H9 (cell line): ENCODE results near the gene PDE1A. TPM values are rescaled to one million over a fixed set of nuclear protein-coding genes. Genes with fewer than 3 reads are reported as not detected.

Source experiments
- DNase-seq: peaks from one replicate; pipeline ENCODE4 v3.0.0-alpha.2; 2017
- H2AFZ ChIP-seq: one replicate; pipeline ENCODE4 v1.6.1; 2013; ENCODE audit warnings: mild to moderate bottlenecking, low read length, control low read depth, moderate library complexity
- H2AK5ac ChIP-seq: 2 replicates; pipeline ENCODE4 v1.6.1; 2013; ENCODE audit warnings: low read length, control low read depth, mixed read lengths; ENCODE audit not compliant: insufficient read length
- H2BK120ac ChIP-seq: one replicate; pipeline ENCODE4 v1.6.1; 2013; ENCODE audit warnings: low read depth, mild to moderate bottlenecking, low read length, control low read depth, inconsistent platforms; ENCODE audit not compliant: poor library complexity, severe bottlenecking
- H2BK12ac ChIP-seq: 2 replicates; pipeline ENCODE4 v1.6.1; 2013; ENCODE audit warnings: low read length, control low read depth, mixed read lengths, low read depth; ENCODE audit not compliant: insufficient read length
- H2BK15ac ChIP-seq: 2 replicates; pipeline ENCODE4 v1.6.1; 2013; ENCODE audit warnings: low read depth, low read length, control low read depth
- H2BK20ac ChIP-seq: one replicate; pipeline ENCODE4 v1.6.1; 2013; ENCODE audit warnings: low read depth, mild to moderate bottlenecking, low read length, control low read depth, inconsistent platforms; ENCODE audit not compliant: poor library complexity, severe bottlenecking
- H2BK5ac ChIP-seq: 2 replicates; pipeline ENCODE4 v1.6.1; 2013; ENCODE audit warnings: low read length, control low read depth, mixed read lengths; ENCODE audit not compliant: insufficient read length
- H3K14ac ChIP-seq: 2 replicates; pipeline ENCODE4 v1.6.1; 2013; ENCODE audit warnings: low read length, control low read depth; ENCODE audit not compliant: insufficient read depth
- H3K18ac ChIP-seq: 2 replicates; pipeline ENCODE4 v1.6.1; 2013; ENCODE audit warnings: low read depth, mild to moderate bottlenecking, mixed read lengths, low read length, control low read depth; ENCODE audit not compliant: insufficient read length
- H3K23ac ChIP-seq: 2 replicates; pipeline ENCODE4 v1.6.1; 2013; ENCODE audit warnings: low read length, control low read depth, mixed read lengths, low read depth; ENCODE audit not compliant: insufficient read length
- H3K23me2 ChIP-seq: 2 replicates; pipeline ENCODE4 v1.6.1; 2013; ENCODE audit warnings: low read depth, mild to moderate bottlenecking, mixed read lengths, low read length, control low read depth; ENCODE audit not compliant: insufficient read length, poor library complexity, severe bottlenecking
- H3K27ac ChIP-seq: 2 replicates; pipeline ENCODE4 v1.5.1; 2013; ENCODE audit warnings: low read length, control low read depth, mixed read lengths, low read depth; ENCODE audit not compliant: insufficient read length
- H3K27me3 ChIP-seq: 2 replicates; pipeline ENCODE4 v1.6.1; 2013; ENCODE audit warnings: low read length, control low read depth, inconsistent platforms; ENCODE audit not compliant: insufficient read depth
- H3K4ac ChIP-seq: 2 replicates; pipeline ENCODE4 v1.6.1; 2013; ENCODE audit warnings: low read depth, mild to moderate bottlenecking, control low read depth, inconsistent platforms, low read length, moderate library complexity
- H3K4me1 ChIP-seq: 2 replicates; pipeline ENCODE4 v1.6.1; 2013; ENCODE audit warnings: low read length, control low read depth, inconsistent platforms; ENCODE audit not compliant: insufficient read depth
- H3K4me2 ChIP-seq: 2 replicates; pipeline ENCODE4 v1.6.1; 2013; ENCODE audit warnings: low read length, control low read depth, mixed read lengths; ENCODE audit not compliant: insufficient read length, insufficient read depth
- H3K56ac ChIP-seq: 2 replicates; pipeline ENCODE4 v1.6.1; 2013; ENCODE audit warnings: low read depth, mild to moderate bottlenecking, mixed read lengths, low read length, control low read depth; ENCODE audit not compliant: insufficient read length
- H3K79me1 ChIP-seq: 2 replicates; pipeline ENCODE4 v1.6.1; 2013; ENCODE audit warnings: low read depth, mild to moderate bottlenecking, moderate library complexity, low read length, control low read depth, inconsistent platforms; ENCODE audit not compliant: insufficient read depth, poor library complexity, severe bottlenecking
- H3K79me2 ChIP-seq: 2 replicates; pipeline ENCODE4 v1.6.1; 2013; ENCODE audit warnings: low read length, control low read depth, inconsistent platforms; ENCODE audit not compliant: insufficient read depth
- H3K9ac ChIP-seq: 2 replicates; pipeline ENCODE4 v1.6.1; 2013; ENCODE audit warnings: low read length, control low read depth, mixed read lengths; ENCODE audit not compliant: insufficient read length; ENCODE audit errors: extremely low read depth
- H3K9me3 ChIP-seq: one replicate; pipeline ENCODE4 v1.6.1; 2013; ENCODE audit warnings: low read depth, low read length, inconsistent platforms; ENCODE audit not compliant: control insufficient read depth
- H3T11ph ChIP-seq: one replicate; pipeline ENCODE4 v1.6.1; 2013; ENCODE audit warnings: mild to moderate bottlenecking, low read length, control low read depth, inconsistent platforms
- H4K20me1 ChIP-seq: one replicate; pipeline ENCODE4 v1.6.1; 2013; ENCODE audit not compliant: control insufficient read depth, insufficient read length, insufficient read depth
- H4K5ac ChIP-seq: 2 replicates; pipeline ENCODE4 v1.6.1; 2013; ENCODE audit warnings: low read depth, mild to moderate bottlenecking, mixed read lengths, low read length, control low read depth; ENCODE audit not compliant: insufficient read length
- H4K8ac ChIP-seq: replicated peaks from 2 replicates; pipeline ENCODE4 v1.6.1; 2013; ENCODE audit warnings: low read length, control low read depth, mixed read lengths, low read depth; ENCODE audit not compliant: insufficient read length
- H4K91ac ChIP-seq: 2 replicates; pipeline ENCODE4 v1.6.1; 2013; ENCODE audit warnings: low read depth, mild to moderate bottlenecking, moderate library complexity, mixed read lengths, low read length, control low read depth; ENCODE audit not compliant: insufficient read length
- H3K27ac Mint-ChIP-seq, 3 experiments: 2 replicates in 2 of 3; 3 replicates in 1 of 3; pipeline ENCODE4 v1.8.0; 2020 to 2021; ENCODE audit warnings: mixed read lengths in 3 of 3, mild to moderate bottlenecking in 1 of 3, moderate library complexity in 1 of 3
- H3K27me3 Mint-ChIP-seq: 2 replicates; pipeline ENCODE4 v1.8.0; 2021; ENCODE audit warnings: low read depth, mild to moderate bottlenecking, moderate library complexity, mixed read lengths
- H3K36me3 Mint-ChIP-seq, 3 experiments: 2 replicates in 2 of 3; 3 replicates in 1 of 3; pipeline ENCODE4 v1.8.0; 2020 to 2021; ENCODE audit warnings: low read depth in 3 of 3, mixed read lengths in 3 of 3; ENCODE audit not compliant: insufficient read depth in 1 of 3
- H3K4me1 Mint-ChIP-seq, 2 experiments: 2 replicates each; pipeline ENCODE4 v1.8.0; 2020; ENCODE audit warnings: mixed read lengths in 2 of 2
- H3K4me3 Mint-ChIP-seq, 2 experiments: 2 replicates in 1 of 2; 3 replicates in 1 of 2; pipeline ENCODE4 v1.8.0; 2020 to 2021; ENCODE audit warnings: mild to moderate bottlenecking in 2 of 2, mixed read lengths in 2 of 2, moderate library complexity in 1 of 2
- H3K9me3 Mint-ChIP-seq, 2 experiments: 2 replicates in 1 of 2; 3 replicates in 1 of 2; pipeline ENCODE4 v1.8.0; 2020; ENCODE audit warnings: mild to moderate bottlenecking in 2 of 2, mixed read lengths in 2 of 2, moderate library complexity in 1 of 2
- CTCF ChIP-seq: fragments of 200-600 bp; sonication (generic); conservative IDR thresholded peaks from 3 replicates; pipeline ENCODE4 v1.8.0; 2021; ENCODE audit warnings: antibody characterized with exemption, mild to moderate bottlenecking
- WGBS: extraction: QIAGEN DNeasy Blood & Tissue Kit; methylation state at CpG from one replicate; pipeline ENCODE4 v1.1.7; 2013; ENCODE audit warnings: missing lambda C conversion rate, low lambda C conversion rate, mixed read lengths; ENCODE audit not compliant: insufficient read length; ENCODE audit errors: extremely low coverage; 5-methylcytosine and 5-hydroxymethylcytosine counted together
- total RNA-seq: library from RNA; stranded (reverse); gene quantifications from 2 replicates; pipeline ENCODE4 v1.2.1, GENCODE V29; 2021

PDE1A gene
- total RNA-seq, 1 experiment from 2014 or later: 0.11 TPM

GRCh38 chr2:182301093-182301492 lies 125.7 kb downstream of the PDE1A start:
- no peaks in the 10 kb centered on the region for H3K27me3 Mint-ChIP-seq
- H3K79me1 ChIP-seq: no peaks in the 10 kb centered on the region

More at GRCh38 chr2:182301093-182301492, 125.7 kb downstream of the PDE1A start:
- Histone ChIP-seq H3T11ph (no peak overlapping the region), H3K4me1 (no peaks in the 10 kb centered on the region), H3K27me3 (no peaks in the 10 kb centered on the region; the same call in 1 of the 2 replicates), H3K4ac (no peak overlapping the region), H2BK5ac (no peak overlapping the region), H3K23me2 (no peaks in the 10 kb centered on the region), H2BK20ac (no peak overlapping the region), H3K23ac (no peak overlapping the region), H3K9ac (no peak overlapping the region), H3K79me2 (no peaks in the 10 kb centered on the region), H3K9me3 (no peaks in the 10 kb centered on the region), H4K91ac (no peak overlapping the region), H3K4me2 (no peak overlapping the region), H3K14ac (no peak overlapping the region), H4K5ac (no peak overlapping the region), H3K56ac (no peak overlapping the region), H2BK12ac (no peak overlapping the region), H2AFZ (no peak overlapping the region), H2BK120ac (no peak overlapping the region), H4K8ac (no peak overlapping the region), H2BK15ac (no peak overlapping the region), H4K20me1 (no peaks in the 10 kb centered on the region), H2AK5ac (no peak overlapping the region), H3K27ac (no peak overlapping the region), H3K18ac (no peak overlapping the region)
- TF ChIP-seq CTCF: no peak
- no peak for DNase-seq
- no peaks in the 10 kb centered on the region for H3K36me3 Mint-ChIP-seq
- H3K4me3 Mint-ChIP-seq: no peak overlapping the region
- no peaks in the 10 kb centered on the region for H3K9me3 Mint-ChIP-seq
- H3K27ac Mint-ChIP-seq: no peak overlapping the region
- WGBS: no CpG with 5 or more reads among the region's 1 CpG
- H3K4me1 Mint-ChIP-seq: no peaks in the 10 kb centered on the region
